GM19025 (cell line): ENCODE measurements around the gene RAMACL.

Source experiments
- ATAC-seq: cut with Tn5 transposase; IDR thresholded peaks from one replicate; pipeline ENCODE4 v1.9.1; 2021; ENCODE audit warnings: mild to moderate bottlenecking, low read depth, moderate library complexity; ENCODE audit not compliant: unreplicated experiment

The RAMACL gene

DNA sequence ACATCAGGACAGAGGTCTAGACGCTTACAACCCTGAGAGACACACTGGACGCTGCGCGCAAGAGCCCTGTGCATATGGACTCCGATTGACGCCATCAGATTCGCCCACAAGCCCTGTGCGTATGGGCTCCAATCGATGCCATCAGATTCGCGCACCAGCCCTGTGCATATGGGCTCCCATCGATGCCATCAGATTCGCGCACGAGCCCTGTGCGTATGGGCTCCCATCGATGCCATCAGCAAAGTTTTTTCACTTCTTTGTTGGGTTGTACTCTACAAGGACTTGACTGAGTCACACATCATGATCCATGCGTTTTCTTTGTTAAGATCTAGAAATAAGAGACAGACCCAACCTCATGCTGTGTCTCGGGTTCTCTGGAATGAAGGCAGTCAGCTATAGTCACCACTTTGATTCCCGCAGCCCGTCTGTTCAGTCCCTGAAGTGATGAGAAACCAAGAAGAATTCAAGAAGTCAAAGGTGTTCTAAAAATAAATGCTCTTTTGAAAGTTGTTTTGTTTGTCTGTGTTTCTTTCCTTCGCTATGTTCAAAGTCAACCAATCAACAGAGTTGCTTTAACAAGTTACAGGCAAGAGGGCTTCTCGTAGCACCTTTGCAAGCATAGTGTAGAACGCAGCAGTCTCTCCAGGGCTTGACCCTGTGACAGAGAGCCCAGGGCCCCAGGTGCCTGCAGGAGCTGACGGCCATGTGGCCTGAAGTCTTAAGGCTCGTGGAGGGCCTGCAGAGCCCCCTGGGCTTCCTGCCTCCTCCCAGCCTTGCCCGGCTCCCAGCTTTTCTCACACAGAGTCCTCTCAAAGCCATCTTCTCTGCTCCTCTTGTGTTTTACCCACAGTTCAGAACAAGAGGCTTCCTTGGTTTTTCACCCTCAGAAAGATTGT, 32.6 kb upstream of the RAMACL start:
- no peak for ATAC-seq

DNA sequence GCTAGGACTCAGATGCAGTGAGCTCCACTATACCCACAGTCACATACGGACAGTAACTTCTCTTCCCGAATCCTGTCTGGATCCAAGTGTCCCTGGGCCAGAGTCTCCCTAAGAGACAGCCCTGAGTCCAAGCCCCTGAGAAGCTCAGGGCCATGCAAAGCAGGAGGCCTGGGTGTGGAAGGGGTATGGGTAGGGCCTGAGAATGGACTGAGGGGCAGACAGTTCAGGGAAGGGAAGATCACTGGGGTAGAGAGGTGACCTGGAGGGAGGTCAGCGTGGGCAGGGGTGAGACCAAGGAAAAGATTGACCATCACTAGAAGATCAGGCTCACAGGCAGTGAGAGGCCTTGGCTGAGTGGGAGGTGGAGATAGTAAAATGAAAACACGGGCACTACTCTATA, 31.8 kb upstream of the RAMACL start:
- no peak for ATAC-seq

DNA sequence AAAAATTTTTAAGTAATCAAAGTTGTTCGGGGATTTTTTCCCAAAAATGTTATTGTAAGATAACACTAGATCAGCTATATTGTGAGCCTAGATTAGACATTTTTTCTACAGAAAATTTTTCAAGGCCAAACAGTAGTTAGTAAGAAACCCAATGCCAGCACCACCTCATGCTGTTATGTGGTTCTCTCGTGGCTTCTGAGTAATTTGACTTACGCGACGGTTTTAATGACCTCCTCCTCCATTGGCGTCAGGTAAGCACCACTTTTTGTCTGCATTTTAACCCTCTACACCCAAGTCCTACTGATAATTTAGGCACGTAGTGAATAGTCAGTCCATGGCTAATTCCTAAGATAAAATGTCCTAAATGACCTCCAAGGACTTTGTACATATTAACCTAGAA, 30.9 kb upstream of the RAMACL start:
- ATAC-seq = no peak

DNA sequence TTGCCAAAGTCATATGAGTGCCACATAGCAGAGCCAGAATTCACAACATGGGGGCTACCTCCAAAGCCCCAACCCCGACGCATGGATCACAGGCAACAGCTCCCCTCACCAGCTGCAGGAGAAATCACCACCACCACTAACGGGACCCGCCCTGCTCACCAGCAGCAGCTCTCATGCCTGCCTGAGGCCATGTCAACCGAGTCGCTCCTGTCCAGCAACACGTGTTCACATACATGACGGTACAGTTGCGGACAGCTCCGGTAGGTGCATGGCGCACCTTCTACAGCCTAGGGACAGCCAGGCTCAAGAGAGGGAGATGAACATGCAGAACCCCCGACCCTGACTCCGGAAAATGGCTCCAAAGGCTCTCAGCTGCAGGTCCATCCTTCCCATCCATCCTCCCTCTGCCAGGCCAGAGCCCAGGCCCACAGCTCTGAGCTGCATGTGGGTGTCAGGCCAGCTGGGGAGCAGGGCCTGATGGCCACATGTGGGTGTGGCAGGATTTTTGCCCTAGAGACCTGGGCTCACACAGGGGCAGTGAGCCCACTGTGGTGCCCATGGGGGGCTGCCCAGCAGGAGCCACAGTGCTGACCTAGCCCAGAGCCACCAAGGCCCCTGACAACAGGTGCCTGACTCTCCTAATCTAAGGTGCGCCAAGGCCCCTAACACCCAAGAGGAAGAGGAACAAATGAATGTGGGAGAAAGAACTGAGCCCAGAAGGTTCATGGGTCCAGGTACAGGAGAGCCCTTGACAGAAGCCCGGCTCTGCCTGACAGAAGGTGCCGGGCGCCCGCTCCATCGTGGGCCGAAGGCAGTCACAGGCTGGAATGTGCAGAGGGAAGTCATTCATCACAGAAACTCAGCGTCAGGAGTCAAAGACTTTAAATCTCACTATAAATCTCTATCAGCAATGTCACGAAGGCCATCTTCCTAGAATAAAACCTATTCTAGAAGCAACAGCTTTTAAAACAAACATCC, 30.1 kb upstream of the RAMACL start:
- ATAC-seq = no peak

DNA sequence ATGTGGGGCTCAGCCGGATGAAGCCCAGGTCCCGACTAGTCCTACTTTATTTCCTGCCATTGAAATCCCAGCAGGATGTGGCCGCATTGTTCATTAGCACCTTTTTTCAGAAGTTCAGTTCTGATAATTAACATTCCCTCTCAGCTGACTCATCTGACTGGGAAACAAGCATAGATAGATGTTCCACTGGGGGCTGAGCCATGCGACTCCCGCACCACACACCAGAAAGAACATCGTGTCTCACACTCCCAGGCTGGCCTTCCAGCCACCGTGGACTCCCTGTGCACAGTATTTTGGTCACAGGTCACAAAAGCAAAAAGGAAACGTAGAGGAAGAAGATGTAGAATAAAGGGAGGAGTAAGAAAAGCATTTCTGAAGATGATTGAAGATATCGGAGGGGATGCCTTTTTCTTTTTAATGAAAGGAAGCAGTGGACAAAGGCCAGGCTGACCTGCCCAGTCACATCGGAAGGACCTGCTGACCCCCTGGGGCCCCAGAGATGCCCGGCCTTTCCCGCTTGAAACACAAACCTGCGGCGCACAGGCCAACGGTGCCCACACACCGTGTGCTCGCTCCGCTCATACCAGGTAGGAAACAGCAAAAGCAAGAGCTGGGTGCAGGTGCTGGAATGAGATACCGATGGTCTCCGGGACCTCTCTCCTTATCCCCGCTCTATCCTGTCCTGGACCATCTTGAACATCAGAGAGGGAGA, 28.7 kb upstream of the RAMACL start:
- ATAC-seq = no peak

DNA sequence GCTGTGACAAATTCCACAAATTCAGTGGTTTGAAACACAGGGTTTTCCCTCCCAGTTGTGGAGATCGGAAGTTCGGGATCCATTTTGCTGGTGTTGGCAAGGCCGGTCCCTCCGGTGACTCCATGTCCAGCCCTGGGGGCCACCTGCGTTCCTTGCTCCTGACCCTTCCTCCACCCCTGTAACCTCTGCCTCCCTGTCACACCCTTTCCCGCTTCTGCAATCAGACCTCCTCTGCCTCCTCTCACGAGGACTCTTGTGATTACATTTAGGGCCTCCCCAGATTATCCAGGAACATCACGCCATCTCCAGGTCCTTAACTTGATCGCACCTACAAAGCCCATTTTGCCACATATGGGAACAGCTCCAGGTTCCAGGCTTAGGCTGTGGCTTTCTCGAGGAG, 28.1 kb upstream of the RAMACL start:
- ATAC-seq = no peak

DNA sequence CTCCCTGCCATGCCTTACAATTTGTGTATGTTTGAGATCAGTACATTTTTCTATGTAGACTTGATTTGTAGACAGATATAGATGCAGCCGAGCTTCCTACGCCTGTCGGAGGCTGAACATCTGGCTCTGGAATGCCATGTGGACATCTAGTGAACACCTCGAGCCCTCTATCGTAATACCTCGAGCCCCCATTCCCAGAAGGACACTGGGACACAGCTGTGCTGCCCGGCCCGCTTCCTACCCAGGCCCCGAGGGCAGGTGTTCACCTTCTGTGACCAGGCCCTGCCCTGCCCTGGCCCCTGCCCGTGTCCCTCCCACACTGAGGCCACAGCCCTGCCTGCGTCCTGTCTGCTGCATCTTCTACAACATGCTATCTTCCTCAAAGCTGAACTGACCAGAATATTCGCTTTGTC, 27.7 kb upstream of the RAMACL start:
- no peak for ATAC-seq

DNA sequence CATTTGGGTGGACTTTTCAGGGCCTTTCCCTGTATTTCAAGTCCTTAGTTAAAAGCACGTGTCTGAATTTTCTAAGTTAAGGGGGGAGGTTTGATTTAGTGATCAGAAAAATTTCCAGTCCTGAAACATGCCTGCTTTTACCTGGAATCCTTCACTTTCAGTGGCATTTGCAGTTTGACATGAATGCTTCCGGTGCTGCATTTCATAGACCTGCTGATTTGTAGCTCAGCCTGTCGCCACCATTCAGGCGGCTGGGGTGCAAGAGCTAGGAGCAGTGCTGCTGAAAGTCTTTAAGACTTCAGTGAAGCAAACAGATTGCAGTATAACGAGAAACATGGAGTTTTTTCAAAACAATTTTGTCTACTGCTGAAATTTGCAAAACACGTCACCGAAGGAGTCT, 26.5 kb upstream of the RAMACL start:
- no peak for ATAC-seq

DNA sequence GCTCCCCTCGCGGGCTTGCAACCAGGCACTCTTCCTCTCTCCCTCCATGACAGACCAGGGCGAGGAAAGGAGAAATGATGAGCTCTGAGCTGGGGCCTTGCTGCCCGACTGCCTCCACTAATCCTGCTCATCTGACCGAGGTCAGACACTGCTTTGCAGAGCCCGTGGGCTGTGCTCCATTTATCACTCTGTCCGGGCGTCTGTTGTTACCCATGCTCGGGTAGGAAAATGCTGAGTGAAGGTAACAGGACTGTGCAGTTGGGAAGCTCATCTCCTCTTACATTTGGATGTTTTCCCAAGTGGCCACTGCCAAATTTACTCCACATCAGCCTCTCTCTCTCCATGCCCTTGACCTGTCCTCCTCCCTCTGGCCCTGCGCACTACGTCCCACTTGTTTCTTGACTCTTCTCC, 26.0 kb upstream of the RAMACL start:
- ATAC-seq = no peak

DNA sequence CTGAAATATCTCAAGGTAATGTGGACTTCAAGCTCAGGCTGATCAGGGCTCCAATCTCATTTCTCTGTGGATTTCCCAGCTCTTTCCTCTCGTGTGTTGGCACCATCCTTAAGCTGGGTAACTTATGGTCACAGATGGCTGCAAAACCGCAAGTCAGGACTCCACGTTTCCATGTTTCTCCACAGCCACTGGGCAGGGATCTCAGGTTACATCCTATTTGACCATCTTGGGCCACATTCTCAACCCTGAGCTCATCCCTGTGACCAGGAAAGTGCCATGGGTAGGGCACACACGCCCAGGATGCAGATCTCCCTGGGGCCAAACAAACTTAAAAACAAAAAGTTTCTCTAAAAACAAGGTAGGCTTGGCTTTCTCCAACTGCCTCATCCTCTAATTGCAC, 25.2 kb upstream of the RAMACL start:
- no peak for ATAC-seq

DNA sequence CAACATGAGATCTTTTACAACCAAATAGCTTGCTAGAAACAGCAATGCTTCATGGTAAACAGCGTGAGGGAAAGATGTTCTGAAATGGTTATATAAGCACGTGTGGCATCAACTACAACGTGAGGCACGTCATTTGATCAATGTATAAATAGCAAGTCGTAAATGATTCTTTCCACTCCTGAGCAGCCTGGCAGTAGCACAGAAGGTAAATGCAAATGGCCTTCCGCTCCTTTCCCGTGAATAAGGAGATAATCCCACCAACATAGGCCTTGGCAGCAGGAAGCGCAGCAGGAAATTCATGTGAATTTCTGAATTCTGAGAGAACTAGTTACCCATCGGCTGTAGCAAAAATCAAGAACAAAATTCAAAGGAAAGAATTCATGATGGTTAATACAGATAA, 23.6 kb upstream of the RAMACL start:
- ATAC-seq = no peak

DNA sequence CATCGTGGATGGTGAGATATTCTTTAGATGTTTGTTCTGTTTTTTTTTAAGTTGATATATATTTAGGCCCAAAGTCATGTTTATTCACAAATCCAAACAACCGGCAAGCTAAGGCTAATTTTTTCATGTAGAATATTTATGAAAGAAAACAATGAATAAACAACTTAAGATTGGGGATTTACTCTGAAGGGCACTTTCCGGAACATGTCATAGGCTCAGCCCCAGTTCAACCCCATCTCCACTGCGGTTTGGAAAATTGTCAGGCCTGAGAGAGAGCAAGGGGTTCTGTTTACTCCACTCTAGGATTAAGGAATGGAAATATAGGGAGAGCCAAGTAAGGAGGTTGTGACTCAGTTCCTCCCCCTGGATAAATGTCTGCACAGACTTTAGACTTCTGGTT, 22.3 kb upstream of the RAMACL start:
- no peak for ATAC-seq

DNA sequence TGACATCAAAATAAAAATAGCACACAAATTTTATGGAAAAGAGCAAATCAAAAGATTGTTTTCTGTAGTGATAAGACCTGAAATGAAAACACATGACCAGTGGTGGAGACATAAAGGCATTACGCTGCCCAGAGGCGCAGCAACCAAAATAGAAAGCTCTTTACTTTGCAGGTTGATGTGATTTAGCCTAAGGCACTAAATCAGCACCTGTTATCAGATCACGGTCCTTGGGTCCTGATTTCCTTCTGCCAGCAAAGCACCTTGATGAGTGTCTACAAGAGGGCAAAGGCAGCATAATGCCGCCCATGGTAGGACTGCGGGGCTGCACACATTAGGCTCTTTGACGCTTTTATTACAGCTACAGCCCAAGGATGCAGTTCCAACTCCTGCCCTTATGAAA, 19.3 kb upstream of the RAMACL start:
- no peak for ATAC-seq

DNA sequence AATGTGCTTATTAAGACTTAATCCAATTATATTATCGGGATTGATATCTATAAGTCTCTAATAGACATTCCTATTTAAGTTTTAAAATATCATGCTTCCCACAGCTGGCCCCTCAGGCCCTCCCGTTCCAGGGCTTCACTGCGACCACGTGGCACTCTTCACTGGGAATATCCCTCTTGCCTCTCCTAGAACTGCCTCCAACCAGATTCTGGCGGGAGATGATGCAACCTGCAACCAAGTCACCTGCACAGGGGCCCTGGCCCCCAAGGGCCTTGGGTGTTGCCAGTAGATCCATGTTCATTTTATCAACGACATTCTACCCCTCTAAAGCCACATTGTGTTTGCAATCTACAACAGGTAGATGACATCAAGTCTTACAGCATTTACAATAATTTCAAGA, 18.4 kb upstream of the RAMACL start:
- ATAC-seq = no peak

DNA sequence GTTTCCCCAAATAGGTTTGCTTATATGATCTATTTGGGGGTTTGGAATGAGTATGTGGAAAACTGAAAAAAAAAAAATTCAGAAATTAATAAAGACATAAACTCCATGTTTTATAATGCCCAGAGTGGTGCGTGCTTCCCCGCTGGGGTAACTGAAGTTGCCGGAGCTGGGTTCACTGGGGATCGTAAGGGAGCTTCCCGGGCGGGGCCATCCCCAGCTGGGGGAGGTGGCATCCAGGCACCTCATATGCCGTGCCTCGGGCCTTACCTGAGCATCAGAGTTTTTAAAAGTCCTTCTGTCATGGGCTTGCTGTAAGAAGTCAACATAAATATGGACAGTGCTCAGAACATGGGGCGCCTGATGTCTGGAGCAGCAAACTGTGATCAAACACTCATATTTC, 17.9 kb upstream of the RAMACL start:
- no peak for ATAC-seq

DNA sequence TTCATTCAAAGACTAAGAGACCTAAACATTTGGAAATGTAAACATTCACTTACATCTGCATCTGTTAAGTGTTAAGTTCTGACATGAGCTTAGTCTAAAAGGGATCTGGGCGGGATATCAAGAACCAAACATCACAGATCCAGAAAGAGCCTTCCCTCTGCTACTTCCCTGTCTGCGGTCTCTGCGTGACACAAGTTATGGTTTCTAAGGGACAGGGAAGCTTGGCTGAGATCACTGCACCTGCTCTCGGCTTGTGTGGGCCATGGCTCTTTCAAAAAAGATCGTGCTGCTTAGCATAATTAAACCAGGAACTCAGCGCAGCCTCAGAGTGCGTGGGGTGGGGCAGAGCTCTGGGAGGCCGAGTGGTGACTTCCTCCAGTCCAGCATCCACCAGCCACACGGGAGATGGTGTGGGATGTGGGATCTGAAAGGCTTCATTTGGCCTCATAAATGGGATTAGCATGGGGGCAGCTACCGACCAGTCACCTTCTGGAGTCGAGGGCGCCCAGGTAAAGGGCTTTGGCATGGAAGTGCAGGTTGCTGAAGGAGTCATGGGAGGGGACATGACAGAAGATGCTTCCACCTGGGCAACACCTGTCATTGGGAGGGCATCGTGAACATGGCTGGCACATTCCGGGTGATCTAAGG, 16.7 kb upstream of the RAMACL start:
- ATAC-seq = no peak

DNA sequence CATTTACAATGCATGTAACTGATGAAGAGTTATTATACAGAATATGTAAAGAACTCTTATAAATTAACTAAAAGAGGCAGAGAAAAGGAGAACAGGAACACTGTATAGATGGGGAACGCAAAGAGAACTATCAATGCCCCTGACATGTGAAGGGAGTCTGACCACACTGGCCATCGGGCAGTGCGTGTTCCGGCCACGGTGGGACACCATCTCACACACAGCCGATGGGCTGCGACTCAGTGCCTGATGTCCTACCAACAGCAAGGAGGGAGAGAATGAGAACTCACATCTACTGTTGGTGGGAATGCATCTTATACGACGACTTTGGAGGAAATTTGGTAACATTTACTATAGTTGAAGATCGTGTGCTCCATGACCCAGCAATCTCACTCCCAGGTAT, 15.5 kb upstream of the RAMACL start:
- no peak for ATAC-seq

DNA sequence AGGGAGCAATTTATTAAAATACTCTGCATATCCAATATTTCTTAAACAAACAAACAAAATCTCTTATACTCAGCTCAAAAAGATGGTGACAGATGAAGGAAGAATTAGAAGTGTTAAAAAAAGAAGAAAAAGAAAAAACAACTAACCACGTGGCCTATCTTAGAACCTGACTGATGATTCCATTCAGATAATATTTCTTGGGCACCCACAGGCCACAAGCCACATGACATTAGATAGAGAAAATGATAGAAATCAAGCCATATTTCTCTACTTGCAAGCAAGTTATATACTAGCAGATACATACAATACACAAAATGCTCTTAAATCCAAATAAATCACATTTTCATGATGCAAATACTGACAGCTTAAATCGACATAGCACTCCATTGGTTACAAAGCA, 14.5 kb upstream of the RAMACL start:
- no peak for ATAC-seq

DNA sequence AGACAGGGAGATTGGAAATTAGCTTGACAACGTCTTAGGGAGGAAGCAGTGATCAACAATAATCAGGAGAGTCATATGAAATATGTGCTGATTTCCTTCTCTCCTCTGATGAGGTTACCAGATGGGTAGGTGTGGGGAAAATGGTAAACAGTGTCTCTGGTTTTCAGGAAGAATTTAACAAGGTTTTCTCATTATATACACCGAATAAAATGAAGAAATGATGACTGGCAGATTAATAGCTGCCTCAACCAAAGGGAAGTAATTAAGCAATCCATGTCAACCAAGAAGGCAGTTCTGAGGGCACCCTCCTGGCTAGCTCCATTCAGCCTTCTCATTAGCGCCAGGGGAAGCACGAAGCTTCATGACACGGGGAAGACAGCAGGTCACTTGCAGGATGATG, 12.7 kb upstream of the RAMACL start:
- no peak for ATAC-seq

DNA sequence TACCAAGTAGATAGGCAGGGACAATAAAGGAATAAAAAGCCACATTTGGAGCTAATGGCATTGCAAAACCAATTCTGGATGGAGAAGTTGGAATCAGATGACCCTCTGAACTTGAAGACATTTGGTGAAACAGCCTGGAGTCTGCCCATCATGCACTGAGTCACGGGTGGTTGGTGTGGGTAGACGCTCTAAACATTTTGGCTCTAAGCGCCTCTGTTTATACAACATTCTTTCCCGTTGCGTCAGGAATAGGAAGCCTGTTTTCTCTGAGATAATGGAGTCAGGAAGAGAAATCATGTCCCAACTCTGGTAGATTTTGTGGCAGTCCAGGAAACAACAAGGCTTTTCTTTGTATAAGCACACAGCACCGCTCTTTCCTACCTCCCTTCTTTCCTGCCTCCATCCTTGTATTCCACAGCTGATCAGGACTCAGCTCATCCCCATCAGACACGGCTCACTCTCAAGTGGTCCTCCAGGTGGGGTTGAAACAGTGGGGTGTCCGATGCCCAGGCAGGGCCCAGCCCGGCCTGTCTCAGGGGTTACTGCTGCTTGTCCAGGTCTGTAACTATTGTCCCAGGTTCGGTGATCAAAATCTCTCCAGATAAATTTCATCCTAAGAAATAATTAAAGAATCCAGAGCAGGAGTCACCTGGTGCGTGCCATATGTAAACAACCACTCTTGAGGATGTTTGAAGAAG, 12.1 kb upstream of the RAMACL start:
- ATAC-seq = no peak
